SK-N-SH treated with all-trans-retinoic acid at 6 μM for 48 hours (cell line): ENCODE data around the gene TGFB3.

Experiments used
- ARNTL ChIP-seq: fragments of 450-650 bp; formaldehyde crosslinking; IDR thresholded peaks from 2 replicates; pipeline ENCODE4 v1.5.0; 2020; ENCODE audit warnings: low read depth, mild to moderate bottlenecking, moderate library complexity, borderline replicate concordance
- BACH2 ChIP-seq: fragments of 250-450 bp; sonication (Bioruptor Pico); IDR thresholded peaks from 2 replicates; pipeline ENCODE4 v1.9.0; 2021; ENCODE audit warnings: mild to moderate bottlenecking, borderline replicate concordance
- CSDC2 ChIP-seq: fragments of 250-450 bp; sonication (Bioruptor Pico); IDR thresholded peaks from 2 replicates; pipeline ENCODE4 v1.5.0; 2020; ENCODE audit warnings: mild to moderate bottlenecking, moderate library complexity
- ESRRG ChIP-seq: fragments of 250-450 bp; sonication (Bioruptor Pico); IDR thresholded peaks from 2 replicates; pipeline ENCODE4 v1.6.1; 2021; ENCODE audit warnings: mild to moderate bottlenecking
- GLIS3 ChIP-seq: fragments of 250-450 bp; sonication (Bioruptor Pico); IDR thresholded peaks from 2 replicates; pipeline ENCODE4 v1.5.0; 2020; ENCODE audit warnings: mild to moderate bottlenecking, moderate library complexity
- PPARA ChIP-seq: fragments of 250-450 bp; sonication (Bioruptor Pico); IDR thresholded peaks from 2 replicates; pipeline ENCODE4 v1.5.0; 2020; ENCODE audit warnings: mild to moderate bottlenecking, borderline replicate concordance
- RARB ChIP-seq: fragments of 250-450 bp; sonication (Bioruptor Pico); IDR thresholded peaks from 2 replicates; pipeline ENCODE4 v1.8.0; 2021; ENCODE audit warnings: mild to moderate bottlenecking, moderate library complexity
- TCF4 ChIP-seq: fragments of 250-450 bp; sonication (Bioruptor Pico); IDR thresholded peaks from 2 replicates; pipeline ENCODE4 v1.8.0; 2021; ENCODE audit warnings: mild to moderate bottlenecking, moderate library complexity, borderline replicate concordance
- ZFP3 ChIP-seq: fragments of 250-450 bp; sonication (Bioruptor Pico); IDR thresholded peaks from 2 replicates; pipeline ENCODE4 v1.5.0; 2020; ENCODE audit warnings: mild to moderate bottlenecking, moderate library complexity
- ZNF565 ChIP-seq: fragments of 450-650 bp; formaldehyde crosslinking; conservative IDR thresholded peaks from 2 replicates; pipeline ENCODE4 v1.5.0; 2020; ENCODE audit warnings: low read depth, mild to moderate bottlenecking, moderate library complexity
- ZNF70 ChIP-seq: fragments of 450-650 bp; formaldehyde crosslinking; IDR thresholded peaks from 2 replicates; pipeline ENCODE4 v1.5.0; 2020; ENCODE audit warnings: mild to moderate bottlenecking, moderate library complexity
- TF ChIP-seq, protein P1 (sequence below): fragments of 250-450 bp; sonication (Bioruptor Pico); IDR thresholded peaks from 2 replicates; pipeline ENCODE4 v1.5.1; 2020; ENCODE audit warnings: low read depth, mild to moderate bottlenecking, moderate library complexity
- TF ChIP-seq, protein P2 (sequence below): fragments of 250-450 bp; sonication (Bioruptor Pico); IDR thresholded peaks from 2 replicates; pipeline ENCODE4 v1.8.0; 2020; ENCODE audit warnings: mild to moderate bottlenecking, moderate library complexity, borderline replicate concordance
- TF ChIP-seq, protein P3 (sequence below): fragments of 250-450 bp; sonication (Bioruptor Pico); IDR thresholded peaks from 2 replicates; pipeline ENCODE4 v1.5.1; 2021; ENCODE audit warnings: mild to moderate bottlenecking, moderate library complexity

DNA sequence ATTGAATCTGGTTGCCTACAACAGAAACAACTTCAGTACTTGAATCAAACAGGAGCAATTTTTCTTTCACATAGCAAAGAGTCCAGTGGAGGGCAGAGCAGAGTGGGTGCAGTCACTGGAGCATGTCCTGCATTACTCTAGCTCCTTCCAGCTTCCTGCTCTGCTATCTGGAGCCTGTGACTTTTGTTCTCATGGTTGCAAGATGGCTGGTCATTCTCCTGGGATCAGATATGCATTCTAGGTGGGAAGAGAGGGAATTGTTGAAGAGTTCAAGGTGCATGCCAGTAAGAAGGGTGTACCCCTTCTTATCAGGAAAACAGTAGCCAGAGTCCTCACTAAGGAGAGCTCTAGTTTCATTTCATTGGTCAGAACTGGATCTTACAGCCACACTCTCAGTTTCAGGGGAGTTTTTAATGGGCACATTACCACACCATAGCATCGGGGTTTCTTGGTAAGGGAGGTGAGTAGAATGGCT is 11.8 kb upstream of the TGFB3 start:
- no peak for TF ChIP-seq RARB (CRISPR knock-in tag)
- TF ChIP-seq ZFP3, result no peak
- TF ChIP-seq ZNF70 (CRISPR knock-in tag), result no peak
- TF ChIP-seq, protein P1, sequence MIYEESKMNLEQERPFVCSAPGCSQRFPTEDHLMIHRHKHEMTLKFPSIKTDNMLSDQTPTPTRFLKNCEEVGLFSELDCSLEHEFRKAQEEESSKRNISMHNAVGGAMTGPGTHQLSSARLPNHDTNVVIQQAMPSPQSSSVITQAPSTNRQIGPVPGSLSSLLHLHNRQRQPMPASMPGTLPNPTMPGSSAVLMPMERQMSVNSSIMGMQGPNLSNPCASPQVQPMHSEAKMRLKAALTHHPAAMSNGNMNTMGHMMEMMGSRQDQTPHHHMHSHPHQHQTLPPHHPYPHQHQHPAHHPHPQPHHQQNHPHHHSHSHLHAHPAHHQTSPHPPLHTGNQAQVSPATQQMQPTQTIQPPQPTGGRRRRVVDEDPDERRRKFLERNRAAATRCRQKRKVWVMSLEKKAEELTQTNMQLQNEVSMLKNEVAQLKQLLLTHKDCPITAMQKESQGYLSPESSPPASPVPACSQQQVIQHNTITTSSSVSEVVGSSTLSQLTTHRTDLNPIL, result no peak
- TF ChIP-seq, protein P2, sequence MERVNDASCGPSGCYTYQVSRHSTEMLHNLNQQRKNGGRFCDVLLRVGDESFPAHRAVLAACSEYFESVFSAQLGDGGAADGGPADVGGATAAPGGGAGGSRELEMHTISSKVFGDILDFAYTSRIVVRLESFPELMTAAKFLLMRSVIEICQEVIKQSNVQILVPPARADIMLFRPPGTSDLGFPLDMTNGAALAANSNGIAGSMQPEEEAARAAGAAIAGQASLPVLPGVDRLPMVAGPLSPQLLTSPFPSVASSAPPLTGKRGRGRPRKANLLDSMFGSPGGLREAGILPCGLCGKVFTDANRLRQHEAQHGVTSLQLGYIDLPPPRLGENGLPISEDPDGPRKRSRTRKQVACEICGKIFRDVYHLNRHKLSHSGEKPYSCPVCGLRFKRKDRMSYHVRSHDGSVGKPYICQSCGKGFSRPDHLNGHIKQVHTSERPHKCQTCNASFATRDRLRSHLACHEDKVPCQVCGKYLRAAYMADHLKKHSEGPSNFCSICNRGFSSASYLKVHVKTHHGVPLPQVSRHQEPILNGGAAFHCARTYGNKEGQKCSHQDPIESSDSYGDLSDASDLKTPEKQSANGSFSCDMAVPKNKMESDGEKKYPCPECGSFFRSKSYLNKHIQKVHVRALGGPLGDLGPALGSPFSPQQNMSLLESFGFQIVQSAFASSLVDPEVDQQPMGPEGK (CRISPR knock-in tag), result no peak
- no peak for TF ChIP-seq ESRRG
- TF ChIP-seq CSDC2 (CRISPR knock-in tag), result no peak
- TF ChIP-seq PPARA (CRISPR knock-in tag), result no peak
- TF ChIP-seq, protein P3, sequence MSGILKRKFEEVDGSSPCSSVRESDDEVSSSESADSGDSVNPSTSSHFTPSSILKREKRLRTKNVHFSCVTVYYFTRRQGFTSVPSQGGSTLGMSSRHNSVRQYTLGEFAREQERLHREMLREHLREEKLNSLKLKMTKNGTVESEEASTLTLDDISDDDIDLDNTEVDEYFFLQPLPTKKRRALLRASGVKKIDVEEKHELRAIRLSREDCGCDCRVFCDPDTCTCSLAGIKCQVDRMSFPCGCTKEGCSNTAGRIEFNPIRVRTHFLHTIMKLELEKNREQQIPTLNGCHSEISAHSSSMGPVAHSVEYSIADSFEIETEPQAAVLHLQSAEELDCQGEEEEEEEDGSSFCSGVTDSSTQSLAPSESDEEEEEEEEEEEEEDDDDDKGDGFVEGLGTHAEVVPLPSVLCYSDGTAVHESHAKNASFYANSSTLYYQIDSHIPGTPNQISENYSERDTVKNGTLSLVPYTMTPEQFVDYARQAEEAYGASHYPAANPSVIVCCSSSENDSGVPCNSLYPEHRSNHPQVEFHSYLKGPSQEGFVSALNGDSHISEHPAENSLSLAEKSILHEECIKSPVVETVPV (CRISPR knock-in tag), result no peak
- no peak for TF ChIP-seq TCF4
- TF ChIP-seq GLIS3 (CRISPR knock-in tag), result no peak
- TF ChIP-seq BACH2 (CRISPR knock-in tag), result no peak
- no peak for TF ChIP-seq ZNF565
- TF ChIP-seq ARNTL, result no peak
